IMR-90 (cell line): ENCODE data around the gene ITFG1.

ENCODE experiments used
- CTCF ChIP-seq: conservative IDR thresholded peaks from 2 replicates; pipeline ENCODE4 v1.5.1; 2012; ENCODE audit warnings: mild to moderate bottlenecking, low read depth, low read length, improper control_type of control experiment
- POLR2A ChIP-seq: IDR thresholded peaks from 2 replicates; pipeline ENCODE4 v1.6.1; 2012; ENCODE audit warnings: mild to moderate bottlenecking, low read depth, low read length
- RCOR1 ChIP-seq: IDR thresholded peaks from 2 replicates; pipeline ENCODE4 v1.6.1; 2012; ENCODE audit warnings: mild to moderate bottlenecking, low read length, improper control_type of control experiment; ENCODE audit not compliant: insufficient replicate concordance

GRCh38 chr16:47504599-47504998, 43.7 kb upstream of the ITFG1 start:
- no peak for TF ChIP-seq CTCF
- no peak for TF ChIP-seq POLR2A
- no peak for TF ChIP-seq RCOR1
